Measurements from ENCODE around the gene TUBGCP2. TPM values are rescaled to one million over a fixed set of nuclear protein-coding genes. Genes with fewer than 3 reads are reported as not detected.

TUBGCP2 gene
- total RNA-seq, 2 donors from 2014 or later = 47.8 to 55.8 TPM

DNA sequence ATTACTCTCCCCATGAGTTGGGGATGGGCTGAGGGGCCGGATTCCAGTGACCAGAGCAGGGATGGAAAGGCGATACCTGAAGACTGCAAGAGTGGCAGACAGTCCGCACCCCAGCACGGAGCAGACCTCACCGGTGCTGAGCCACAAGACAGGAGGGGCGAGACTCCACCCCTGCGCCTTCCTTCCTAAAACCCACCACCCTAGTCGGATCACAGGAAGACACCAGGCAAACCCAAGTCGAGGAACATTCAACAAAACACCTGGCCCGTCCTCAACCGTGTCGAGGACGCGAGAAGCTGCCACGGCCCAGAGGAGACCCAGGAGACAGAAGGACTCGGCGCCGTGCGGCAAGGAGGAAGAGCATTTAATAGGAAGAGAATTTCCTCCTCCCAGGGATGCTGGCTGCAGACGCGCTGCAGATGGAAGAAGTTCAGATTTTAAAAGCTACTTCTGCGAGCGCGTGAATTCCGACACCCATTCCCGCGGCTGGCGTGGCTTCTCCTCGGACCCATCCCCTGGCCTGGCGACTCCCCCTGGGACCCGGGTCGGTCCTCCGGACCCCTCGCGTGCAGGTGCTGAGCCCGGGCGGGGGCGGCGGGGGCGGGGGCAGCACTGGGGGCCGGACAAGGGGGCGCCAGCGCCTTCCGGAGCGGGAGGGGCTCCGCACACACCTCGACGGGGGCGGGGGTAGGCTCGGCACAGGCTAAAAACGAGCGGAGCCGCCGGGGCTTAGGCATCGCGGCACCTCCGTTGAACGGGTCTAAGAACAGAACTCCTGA, 79.2 kb downstream of the TUBGCP2 start:
- Mint-ChIP-seq H3K4me3 (peak overlapping the region; percentile 57), H3K36me3 (ENCODE audit: low read depth) (peaks cover 7% of the 10 kb centered on the region), H3K27ac (no peak overlapping the region), H3K27me3 (peaks cover 28% of the 10 kb centered on the region), H3K9me3 (no peaks in the 10 kb centered on the region), H3K4me1 (peaks cover 9% of the 10 kb centered on the region)
- ATAC-seq (replicated peaks) = no peak

Other genes with a start within 250 kb of the TUBGCP2 start
- not detected for gene ADGRA1, start 220.9 kb downstream of the TUBGCP2 start, total RNA-seq
- under 1 TPM; 0.19 to 0.26 TPM for gene KNDC1, start 148.7 kb downstream of the TUBGCP2 start, total RNA-seq
- not detected for gene UTF1, start 78.7 kb downstream of the TUBGCP2 start, total RNA-seq
- under 1 TPM in 1 of 2 donors, not detected in 1; 0.21 TPM for gene VENTX, start 71.0 kb downstream of the TUBGCP2 start, total RNA-seq
- 100 to 1,000 TPM in 1 of 2 donors, 10 to 100 TPM in 1; 83.7 to 336 TPM for gene ADAM8, start 32.0 kb downstream of the TUBGCP2 start, total RNA-seq
- 10 to 100 TPM; 52.8 to 74.2 TPM for gene ZNF511, start within 50 bp of the TUBGCP2 start, total RNA-seq
- gene CALY, start 28.0 kb upstream of the TUBGCP2 start, total RNA-seq = not detected
- not detected for gene PRAP1, start 38.5 kb upstream of the TUBGCP2 start, total RNA-seq
- gene FUOM, start 49.1 kb upstream of the TUBGCP2 start, total RNA-seq = 10 to 100 TPM; 13.8 to 21.9 TPM
- gene ECHS1, start 64.5 kb upstream of the TUBGCP2 start, total RNA-seq = 10 to 100 TPM; 61.3 to 73.8 TPM
- gene PAOX, start 70.4 kb upstream of the TUBGCP2 start, total RNA-seq = 1 to 10 TPM; 3.0 to 9.2 TPM
- gene MTG1, start 85.3 kb upstream of the TUBGCP2 start, total RNA-seq = 10 to 100 TPM; 38.9 to 58.8 TPM
- gene SPRN, start 115.8 kb upstream of the TUBGCP2 start, total RNA-seq = not detected
- 10 to 100 TPM in 1 of 2 donors, 1 to 10 TPM in 1; 7.2 to 17.3 TPM for gene SCART1, start 145.1 kb upstream of the TUBGCP2 start, total RNA-seq
- 1 to 10 TPM; 1.4 to 5.4 TPM for gene CYP2E1, start 218.5 kb upstream of the TUBGCP2 start, total RNA-seq